Heart right ventricle (tissue), 16 donors: ENCODE data around the gene HSD17B3. TPM values are rescaled to one million over a fixed set of nuclear protein-coding genes. Genes with fewer than 3 reads are reported as not detected.

Experiments
- ATAC-seq, 8 donors: fragments of 200-7000 bp; cut with Tn5 transposase; one replicate each; pipeline ENCODE4 v1.9.1; 2020; ENCODE audit warnings: mild to moderate bottlenecking in 8 of 8, moderate library complexity in 8 of 8, moderate number of reproducible peaks in 1 of 8
- DNase-seq, 2 donors: peaks; one replicate each; pipeline ENCODE4 v3.0.0-alpha.2; 2020
- H3K27ac ChIP-seq, 10 donors: fragments of 200-600 bp; sonication (generic) in 2 of 10; one replicate each; pipeline versions ENCODE4 v1.5.0 to v1.8.0; 2020 to 2022; ENCODE audit warnings: mild to moderate bottlenecking in 3 of 10
- H3K27me3 ChIP-seq, 7 donors: fragments of 200-600 bp; one replicate each; pipeline ENCODE4 v1.8.0; 2021 to 2022; ENCODE audit warnings: mild to moderate bottlenecking in 2 of 7
- H3K36me3 ChIP-seq, 9 donors: fragments of 200-600 bp; sonication (generic) in 1 of 9; one replicate each; pipeline versions ENCODE4 v1.5.0 to v1.8.0; 2020 to 2022; ENCODE audit warnings: mild to moderate bottlenecking in 2 of 9
- H3K4me1 ChIP-seq, 9 donors: fragments of 200-600 bp; sonication (generic) in 1 of 9; one replicate each; pipeline versions ENCODE4 v1.5.0 to v1.8.0; 2020 to 2022; ENCODE audit warnings: mild to moderate bottlenecking in 4 of 9
- H3K4me3 ChIP-seq, 10 donors: fragments of 200-600 bp; sonication (generic) in 2 of 10; one replicate each; pipeline versions ENCODE4 v1.5.0 to v1.8.0; 2020 to 2022; ENCODE audit warnings: mild to moderate bottlenecking in 7 of 10, moderate library complexity in 2 of 10
- H3K9me3 ChIP-seq, 11 donors: fragments of 200-600 bp in 10 of 11; sonication (generic) in 2 of 11; one replicate each; pipeline versions ENCODE4 v1.5.0 to v1.8.0; 2013 to 2022; ENCODE audit warnings: mild to moderate bottlenecking in 2 of 11, control low read depth in 1 of 11, moderate library complexity in 1 of 11
- CTCF ChIP-seq, 9 donors: fragments of 200-600 bp; sonication (generic) in 2 of 9; IDR thresholded peaks; one replicate each; pipeline versions ENCODE4 v1.5.0 to v1.8.0; 2021 to 2022; ENCODE audit warnings: antibody characterized with exemption in 9 of 9, mild to moderate bottlenecking in 5 of 9, moderate library complexity in 1 of 9
- WGBS, 2 donors: extraction: QIAGEN DNeasy Blood & Tissue Kit; methylation state at CpG; one replicate each; pipeline ENCODE4 v1.1.7; 2013; ENCODE audit warnings: inconsistent platforms in 1 of 2; 5-methylcytosine and 5-hydroxymethylcytosine counted together
- intact Hi-C, 10 donors: fragments of 100-400 bp; cut with DNase I; formaldehyde crosslinking; loops; one replicate each; pipeline versions ENCODE4 v1.11.1 to v1.14.2; 2022
- polyA plus RNA-seq, 2 donors: library from polyadenylated mRNA; stranded (reverse); fragments of 200-250 nt; gene quantifications; one replicate each; pipeline ENCODE4 v1.2.3, GENCODE V29; 2013
- total RNA-seq, 10 donors: library from RNA; stranded (reverse); fragmentation: NEBNext Ultra II Directional in 3 of 10; extraction: Animal tissue kit (Norgen Biotek cat#: 25700) in 3 of 10; gene quantifications; one replicate each; pipeline versions ENCODE4 v1.2.1 to v1.2.4, GENCODE V29; 2021 to 2023
- donor health status: Arrhythmogenic right ventricular cardiomyopathy.
- donor health status: ischemic (EF 13 %, LVEDD 7.1; RV severe dilation, severe dysfunction).
- donor health status: healthy with polysubstance abuse.
- donor health status: DM: no; HTN: yes; CAD: no.
- donor health status: DM: no; HTN: no; CAD: no.
- donor health status: ischemic (EF 25% LVEDD 6.9; RV normal size, moderate dysfunction).
- donor health status: ischemic (EF 25% LVEDD 5.7; RV mildly dilated, moderate dysfunction).
- donor health status: healthy.
- donor health status: DM: yes; HTN: yes; CAD: no.
- donor health status: Ischemic cardiomyopathy.
- donor health status: ischemic (EF 35%, LVEDD 5.7; RV mildly dilated, moderate dysfunction).
- donor health status: nonischemic (EF 11% LVEDD 7.7; RV severe dilation, severe dysfunction).
- donor health status: DM: yes; HTN: yes; CAD: no.
- donor health status: PGD.
- donor health status: ischemic (EF 29% LVEDD 5.4; RV normal size, mild dysfunction).
- donor health status: nonischemic (EF 23%, LVEDD 6.1; RV moderate dilation, normal function).

Gene HSD17B3
- total and polyA plus RNA-seq, 12 donors = 0.66 to 12.2 (median 1.2) TPM

GRCh38 chr9:96206156-96206751, 95.7 kb downstream of the HSD17B3 start:
- Histone ChIP-seq H3K36me3 (no peaks in the 10 kb centered on the region), H3K4me1 (peaks cover 0 to 7% (median 0%) of the 10 kb centered on the region in 9 donors), H3K9me3 (peaks cover 0 to 6% (median 0%) of the 10 kb centered on the region in 11 donors), H3K4me3 (no peak overlapping the region), H3K27me3 (peaks cover 0 to 8% (median 0%) of the 10 kb centered on the region in 7 donors), H3K27ac (no peak overlapping the region)
- no peak for ATAC-seq
- 89 to 90% methylated on average over 11 of the region's 11 CpGs for WGBS, 2 donors
- no peak for TF ChIP-seq CTCF (IDR thresholded peaks at IDR 0.05)
- intact Hi-C loops = no loop called here
- DNase-seq = no peak

- DNase-seq = no peak
- no peak overlapping the region for H3K4me3 ChIP-seq
- 90 to 99% methylated on average over 2 of the region's 2 CpGs for WGBS, 2 donors
- intact Hi-C loops = no loop called here
- no peaks in the 10 kb centered on the region for H3K36me3 ChIP-seq
- H3K4me1 ChIP-seq = peaks cover 0 to 4% (median 0%) of the 10 kb centered on the region in 9 donors
- peaks cover 0 to 5% (median 0%) of the 10 kb centered on the region in 7 donors for H3K27me3 ChIP-seq
- ATAC-seq = no peak
- H3K9me3 ChIP-seq = peaks cover 0 to 6% (median 0%) of the 10 kb centered on the region in 11 donors
- H3K27ac ChIP-seq = no peak overlapping the region
- TF ChIP-seq CTCF (IDR thresholded peaks at IDR 0.05) = no peak
Measured at GRCh38 chr9:96204853-96205252, 97.1 kb downstream of the HSD17B3 start.

- peaks cover 0 to 6% (median 0%) of the 10 kb centered on the region in 11 donors for H3K9me3 ChIP-seq
- no peak for TF ChIP-seq CTCF (IDR thresholded peaks at IDR 0.05)
- WGBS, 2 donors = 58 to 68% methylated on average over 18 of the region's 18 CpGs
- no peak overlapping the region for H3K27ac ChIP-seq
- DNase-seq (no peak), ATAC-seq (peak in 1 of 8 donors; percentile 41)
- intact Hi-C loops = no loop called here
- peaks cover 0 to 5% (median 0%) of the 10 kb centered on the region in 7 donors for H3K27me3 ChIP-seq
- no peaks in the 10 kb centered on the region for H3K4me1 ChIP-seq
- H3K36me3 ChIP-seq = no peaks in the 10 kb centered on the region
- H3K4me3 ChIP-seq = no peak overlapping the region
Measured at GRCh38 chr9:96203867-96204501, 98.0 kb downstream of the HSD17B3 start.

- no peak for TF ChIP-seq CTCF (IDR thresholded peaks at IDR 0.05)
- no peak for DNase-seq
- Histone ChIP-seq H3K36me3 (no peaks in the 10 kb centered on the region), H3K27me3 (peaks cover 0 to 9% (median 0%) of the 10 kb centered on the region in 7 donors), H3K4me3 (no peak overlapping the region), H3K4me1 (no peaks in the 10 kb centered on the region), H3K27ac (no peak overlapping the region), H3K9me3 (peaks cover 0 to 6% (median 0%) of the 10 kb centered on the region in 11 donors)
- ATAC-seq = no peak
- WGBS, 2 donors = 94 to 95% methylated on average over 13 of the region's 13 CpGs
- intact Hi-C loops = no loop called here
Measured at GRCh38 chr9:96202971-96203780, 98.8 kb downstream of the HSD17B3 start.
